DMS53 treated with DMSO at 0.1 percent for 48 hours (cell line): ENCODE measurements around the gene GRID2.

Experiments used
- DNase-seq: peaks from one replicate; lab custom pipeline; 2025; ENCODE audit not compliant: unreplicated experiment; lab: John Stamatoyannopoulos, UW

GRID2 gene

DNA sequence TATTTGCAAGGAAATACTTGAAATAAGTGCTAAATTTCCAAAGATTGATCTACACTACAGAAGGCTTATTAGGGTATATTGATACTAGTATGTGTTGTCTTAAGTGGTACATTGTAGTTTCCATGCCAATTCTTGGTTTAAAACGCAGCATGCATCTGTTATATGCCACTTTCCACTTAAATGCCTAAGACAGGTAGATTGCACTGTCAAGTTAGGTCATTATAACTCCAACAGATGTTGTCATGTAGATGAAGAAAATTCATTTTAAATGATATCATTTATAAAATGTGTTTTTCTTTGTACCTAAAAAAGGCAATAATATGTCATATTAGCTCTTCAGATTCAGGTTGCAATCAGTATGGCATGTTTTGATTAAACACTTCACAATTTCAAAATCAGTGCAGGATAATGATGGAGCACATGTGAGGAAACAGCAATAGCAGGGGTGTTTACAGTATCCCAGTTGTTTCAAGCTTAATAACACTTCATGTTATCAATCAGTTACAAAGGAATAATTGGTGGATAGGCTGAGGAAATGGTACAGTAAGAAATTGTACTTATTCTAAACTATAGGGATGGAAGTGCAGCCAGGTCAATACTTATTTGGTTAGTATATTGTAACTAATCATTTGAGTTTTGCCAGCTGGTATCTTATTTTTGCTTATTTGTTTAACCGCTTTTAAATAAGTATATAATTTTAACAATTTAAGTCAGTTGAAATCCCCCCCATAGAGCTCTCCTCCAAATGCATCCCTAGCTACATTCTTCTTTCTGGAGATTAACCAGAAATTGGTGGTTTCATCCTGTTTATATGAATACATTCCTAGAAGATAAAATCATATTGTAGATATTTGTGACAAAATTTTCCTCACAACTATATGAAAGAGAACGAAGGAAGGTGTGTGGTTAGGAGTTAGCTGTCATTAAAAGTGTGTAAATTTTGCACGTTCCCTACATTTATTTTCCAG is 1070.4 kb downstream of the GRID2 start:
- DNase-seq, result no peak

DNA sequence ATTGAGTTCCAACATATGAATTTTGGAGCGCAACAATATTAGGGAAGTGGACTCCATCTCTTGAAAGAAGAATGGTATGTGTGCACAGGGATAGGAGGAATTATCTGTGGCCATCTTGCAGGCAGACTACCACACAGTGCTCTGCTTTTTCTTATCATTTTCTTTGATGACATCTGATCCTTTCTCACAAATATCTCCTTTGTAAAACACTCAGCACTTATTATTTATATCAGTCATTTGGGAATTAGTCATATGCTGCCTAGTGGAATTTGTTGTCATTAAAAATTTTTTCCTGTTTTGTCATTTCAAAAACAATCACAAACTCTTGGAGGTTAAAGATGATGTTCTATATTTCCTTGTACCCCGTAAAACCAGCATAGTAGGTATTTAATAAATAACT is 1080.5 kb downstream of the GRID2 start:
- DNase-seq, result no peak

DNA sequence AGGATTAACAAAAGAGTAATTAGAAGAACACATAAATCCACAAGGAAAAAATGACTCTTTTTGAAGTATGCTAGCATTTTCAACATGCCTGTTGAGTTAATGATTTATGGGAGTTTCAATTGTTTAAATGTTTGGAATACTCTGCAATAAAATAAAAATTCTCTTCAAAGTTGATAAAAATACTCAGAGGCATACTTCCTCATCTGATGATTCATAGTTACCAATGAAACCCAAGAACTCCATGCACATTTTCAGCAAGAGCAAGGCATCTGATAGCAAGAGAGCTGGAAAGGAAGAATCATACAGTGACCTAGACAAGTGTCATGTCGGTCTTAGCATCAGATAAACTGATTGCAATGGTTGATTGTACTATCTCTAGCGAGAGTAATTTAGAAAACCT is 1081.1 kb downstream of the GRID2 start:
- no peak for DNase-seq

DNA sequence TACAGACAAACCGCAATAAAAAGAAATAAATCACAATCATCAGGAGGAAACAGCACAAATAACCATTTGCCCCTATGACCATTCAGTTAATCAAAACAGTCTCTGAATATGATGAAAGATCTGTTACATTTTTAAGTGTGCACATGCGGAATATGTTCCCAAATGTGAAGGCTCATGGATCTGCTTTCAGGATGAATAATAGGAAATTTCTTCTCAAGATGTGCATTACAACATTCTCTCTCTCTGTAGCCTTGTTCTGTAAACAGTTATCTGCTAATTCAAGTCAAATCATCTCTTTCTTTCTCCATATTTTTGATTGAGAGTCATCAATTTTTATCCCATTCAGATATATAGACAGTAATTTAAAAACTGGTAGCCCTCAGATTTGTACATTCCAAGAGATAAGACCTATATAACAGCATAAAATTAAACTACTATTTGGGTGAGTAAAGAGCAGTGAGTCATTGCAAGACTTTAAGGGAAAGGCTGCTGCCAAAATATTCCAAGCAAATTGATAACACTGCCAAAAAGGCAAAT is 1090.8 kb downstream of the GRID2 start:
- no peak for DNase-seq

DNA sequence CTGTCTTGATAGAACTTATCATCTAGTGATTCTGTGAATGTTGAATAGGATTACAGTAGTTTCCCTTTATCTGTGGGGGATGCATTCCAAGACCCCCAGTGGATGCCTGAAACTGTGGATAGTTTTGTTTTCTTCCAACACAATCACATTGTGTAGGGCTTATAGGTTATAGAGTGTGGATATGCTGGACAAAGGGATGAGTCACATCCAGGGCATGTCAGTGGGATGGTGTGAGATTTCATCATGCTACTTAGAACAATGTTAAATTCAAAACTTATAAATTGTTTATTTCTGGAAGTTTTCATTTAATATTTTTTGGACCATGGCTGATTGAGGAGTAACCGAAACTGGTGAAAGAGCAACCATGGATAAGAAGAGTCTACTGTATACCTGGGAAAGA is 1092.5 kb downstream of the GRID2 start:
- DNase-seq, result peak; percentile 2

DNA sequence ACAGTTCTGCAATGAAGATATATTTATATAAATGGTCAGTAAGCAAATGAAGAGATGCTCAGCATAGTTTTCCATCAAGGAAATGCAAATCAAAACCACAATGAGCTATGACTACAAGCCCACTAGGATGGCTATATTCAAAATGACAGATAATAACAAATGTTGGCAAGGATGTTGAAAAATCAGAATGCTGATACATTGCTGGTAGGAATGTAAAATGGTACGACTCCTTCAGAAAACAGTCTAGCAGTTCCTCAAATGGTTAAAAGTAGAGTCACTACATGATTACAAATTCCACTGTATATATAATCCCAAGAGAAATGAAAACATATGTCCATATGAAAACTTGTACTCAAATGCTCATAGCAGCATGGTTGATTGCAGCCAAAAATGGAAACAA is 1099.8 kb downstream of the GRID2 start:
- no peak for DNase-seq

DNA sequence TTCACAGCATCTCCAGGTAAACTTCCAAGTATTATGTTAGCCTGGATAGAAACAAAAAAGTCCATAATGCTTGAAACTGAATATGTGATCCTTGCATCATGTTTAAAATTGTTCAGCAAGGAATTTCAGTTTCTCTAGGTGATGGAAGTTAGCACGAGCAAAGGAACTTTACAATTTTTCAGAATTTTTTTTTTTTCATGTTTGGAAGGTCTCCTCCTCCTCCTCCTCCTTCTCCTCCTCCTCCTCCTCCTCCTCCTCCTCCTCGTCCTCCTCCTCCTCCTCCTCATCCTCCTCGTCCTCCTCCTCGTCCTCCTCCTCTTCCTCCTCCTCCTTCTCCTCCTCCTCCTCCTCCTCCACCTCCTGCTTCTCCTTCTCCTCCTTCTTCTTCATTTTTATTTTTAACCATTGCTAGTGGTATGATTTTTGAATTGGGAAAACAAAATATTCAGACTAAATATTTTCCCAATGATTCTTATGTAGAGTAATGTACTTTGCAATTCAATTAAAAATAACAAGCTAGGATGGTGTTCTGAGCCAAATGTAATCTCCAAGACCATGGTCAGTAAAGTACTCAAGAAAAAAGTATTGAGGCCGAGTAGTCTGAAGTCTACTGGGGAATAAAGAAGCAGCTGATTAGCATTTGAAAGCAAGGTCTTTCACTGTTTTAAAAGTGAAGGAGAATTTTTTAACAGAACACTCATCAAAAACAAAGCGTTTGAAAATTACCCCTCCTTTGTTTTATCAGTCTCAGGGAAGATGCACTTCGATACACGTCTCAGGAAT is 1103.9 kb downstream of the GRID2 start:
- DNase-seq, result no peak

DNA sequence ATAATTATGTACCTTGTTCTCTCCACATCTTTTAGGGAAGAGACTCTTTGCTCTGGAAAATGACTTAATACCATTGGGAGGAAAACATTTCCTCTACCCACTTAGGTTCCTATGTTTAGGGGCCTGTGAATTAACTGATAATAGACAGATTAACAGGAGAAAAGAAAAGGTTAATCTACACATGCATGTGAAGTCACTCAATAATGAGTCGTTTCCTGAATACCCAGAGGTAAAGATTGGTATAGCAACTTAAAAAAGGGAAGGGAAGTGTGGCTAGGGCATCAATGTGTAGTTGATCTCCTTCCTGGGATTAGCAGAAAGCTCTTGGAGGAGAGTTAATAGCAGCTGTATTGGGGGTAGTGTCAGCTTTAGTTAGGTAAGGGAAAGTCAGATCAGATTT is 1105.3 kb downstream of the GRID2 start:
- no peak for DNase-seq

DNA sequence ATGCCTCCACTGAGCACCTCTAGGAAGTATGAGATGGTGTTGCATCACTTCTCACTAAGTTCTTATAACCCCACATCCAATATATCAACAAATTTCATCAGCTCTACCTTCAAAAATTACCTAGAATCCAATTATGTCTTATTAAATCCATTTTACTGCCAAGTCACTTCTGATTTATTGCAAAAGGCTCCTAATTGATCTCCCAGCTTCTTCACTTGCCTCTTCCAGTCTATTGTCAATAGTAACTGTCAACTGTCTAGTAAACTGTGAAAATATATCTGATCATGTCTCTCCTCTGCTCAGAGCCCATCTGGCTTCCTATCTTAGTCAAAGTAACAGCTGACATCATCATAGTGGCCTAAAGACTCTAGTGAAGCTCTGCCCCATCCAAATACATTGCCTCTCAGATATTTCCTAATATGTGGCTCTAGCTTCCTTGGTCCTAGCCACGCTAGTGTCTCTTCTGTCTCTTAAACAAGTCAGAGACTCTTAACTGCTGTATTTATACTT is 1110.3 kb downstream of the GRID2 start:
- DNase-seq, result no peak

DNA sequence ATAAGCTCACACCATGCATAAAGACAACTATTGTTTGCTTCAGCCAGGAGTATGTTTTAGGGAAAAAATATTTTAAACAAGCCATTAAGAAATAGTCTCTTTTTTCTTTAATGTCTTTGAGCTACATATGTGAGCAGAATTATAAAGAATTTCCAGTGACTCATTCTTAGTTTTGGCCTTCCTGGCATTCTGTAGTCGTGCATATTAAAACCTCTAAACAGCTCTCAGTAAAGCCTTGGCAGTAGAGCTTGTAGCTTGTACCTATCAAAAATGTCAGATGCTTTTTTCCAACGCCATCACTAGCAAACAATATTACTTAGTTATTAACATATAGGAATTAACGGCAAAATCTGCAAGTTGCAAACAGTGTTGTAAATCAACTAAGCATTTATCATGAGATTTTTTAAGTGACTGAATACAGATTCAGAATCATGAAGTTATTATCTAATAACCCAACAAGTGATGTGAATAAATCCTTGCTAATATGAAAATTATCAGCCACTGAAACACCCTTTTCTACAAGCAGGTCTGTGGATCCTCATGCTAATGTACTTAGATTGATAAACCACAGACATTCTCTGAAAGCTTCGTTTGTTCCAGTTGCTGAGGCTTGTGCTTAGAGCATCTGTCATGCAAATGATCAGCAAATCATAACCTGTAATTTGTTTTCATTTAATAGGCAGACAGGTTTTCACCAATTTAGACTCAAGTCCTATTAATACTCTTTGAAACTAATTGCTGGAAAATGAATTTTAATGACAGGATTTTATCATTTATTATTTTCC is 1112.8 kb downstream of the GRID2 start:
- DNase-seq, result no peak

DNA sequence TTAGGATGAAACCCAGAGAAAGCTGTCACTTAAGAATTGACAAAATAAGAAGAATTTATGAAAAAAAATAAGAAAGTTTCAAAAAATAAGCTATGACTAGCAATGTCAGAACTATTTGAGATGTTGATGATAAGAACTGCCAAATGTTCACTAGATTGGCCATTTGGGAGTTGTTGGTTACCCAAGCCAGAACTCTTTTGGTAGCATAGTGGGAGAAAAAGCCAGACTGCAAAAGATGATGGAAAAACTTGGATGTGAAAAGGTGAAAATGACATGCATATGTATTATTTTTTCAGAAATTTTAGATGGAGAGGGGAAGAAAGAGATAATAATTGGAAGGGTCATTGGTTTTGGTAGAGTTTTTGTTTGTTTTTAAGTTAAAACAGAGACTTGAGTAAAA is 1127.6 kb downstream of the GRID2 start:
- no peak for DNase-seq

DNA sequence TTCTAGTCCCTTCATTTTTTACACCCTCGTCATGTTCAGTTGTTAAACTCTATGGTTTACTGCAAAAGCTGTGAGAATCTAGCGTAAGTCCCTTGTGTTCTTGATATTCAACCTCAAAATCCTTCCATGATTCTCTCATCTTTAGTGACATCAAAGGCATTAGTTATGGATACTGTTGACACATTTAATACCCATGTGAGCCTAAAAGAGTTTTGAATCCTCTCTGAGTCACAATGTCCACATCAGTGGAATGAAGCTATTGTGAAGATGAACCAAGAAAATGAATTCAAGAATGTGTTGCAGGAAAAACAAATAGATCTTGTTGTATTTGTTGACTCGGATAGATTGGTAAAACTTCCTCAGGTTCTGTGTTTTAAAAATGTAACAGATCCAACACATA is 1130.1 kb downstream of the GRID2 start:
- DNase-seq, result peak; percentile 46

DNA sequence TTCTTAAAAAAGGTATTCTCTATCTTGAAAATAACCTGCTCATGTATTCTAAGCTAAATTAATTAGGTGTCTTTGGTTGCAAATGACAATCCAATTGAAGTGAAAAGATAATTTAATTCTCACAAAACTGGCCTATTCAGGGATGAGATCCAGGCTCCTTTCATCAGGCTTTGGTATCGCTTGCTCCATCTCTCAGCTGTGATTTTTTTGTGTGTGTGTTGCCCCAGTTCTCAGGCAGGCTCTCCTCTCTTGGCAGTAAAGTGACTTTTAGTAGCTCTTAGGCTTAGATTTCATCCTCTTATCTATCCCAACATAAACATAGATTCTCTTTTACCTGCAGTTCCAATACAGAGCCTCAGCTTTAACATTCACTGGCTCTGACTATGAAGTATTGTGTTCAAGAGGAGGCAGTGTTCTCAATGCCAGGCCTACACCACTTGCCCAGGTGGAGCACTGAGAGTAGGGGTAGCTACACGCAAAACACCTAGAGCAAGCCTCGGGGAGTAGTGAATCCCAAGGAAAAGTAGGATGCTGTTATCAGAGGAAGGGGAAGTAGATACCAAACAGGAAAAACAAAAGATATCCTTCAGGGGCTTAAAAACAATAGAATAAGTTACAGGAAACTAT is 1132.3 kb downstream of the GRID2 start:
- DNase-seq, result no peak

DNA sequence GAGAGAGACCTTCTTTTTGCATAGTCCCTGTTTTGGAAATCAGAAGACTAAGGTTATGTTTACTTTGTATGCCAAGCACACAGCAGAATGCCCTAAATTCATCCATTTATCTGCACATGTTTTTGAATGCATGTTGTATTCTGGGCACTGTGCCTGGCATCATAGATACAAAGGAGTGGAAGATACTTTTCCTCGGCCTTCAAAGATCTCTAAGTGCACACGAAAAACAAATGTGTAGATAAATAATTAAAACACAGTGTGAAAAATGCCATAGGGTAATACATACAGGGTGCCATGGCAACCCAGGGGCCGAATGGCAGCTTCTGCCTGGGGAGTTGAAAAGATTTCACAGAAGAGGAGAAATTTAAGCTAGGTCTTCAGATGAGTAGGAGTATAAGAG is 1134.2 kb downstream of the GRID2 start:
- no peak for DNase-seq

DNA sequence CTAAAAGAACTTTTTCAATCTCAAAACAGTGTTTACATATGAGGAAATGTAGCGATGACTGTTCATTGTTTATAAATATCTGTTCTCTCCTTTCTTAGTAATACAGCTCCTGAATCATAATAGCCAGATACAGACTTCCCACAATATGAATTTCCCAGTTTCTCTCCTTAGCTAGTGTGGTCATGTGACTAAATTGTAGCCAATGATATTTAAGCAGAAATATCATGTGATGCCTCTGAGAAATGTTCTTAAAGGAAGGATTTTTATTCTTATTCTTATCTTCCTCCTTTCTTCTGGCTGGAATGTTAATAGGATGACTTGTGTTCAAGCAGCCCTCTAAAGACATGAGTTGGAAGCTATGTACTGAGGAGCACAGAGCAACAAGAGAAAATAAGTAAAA is 1141.1 kb downstream of the GRID2 start:
- no peak for DNase-seq

DNA sequence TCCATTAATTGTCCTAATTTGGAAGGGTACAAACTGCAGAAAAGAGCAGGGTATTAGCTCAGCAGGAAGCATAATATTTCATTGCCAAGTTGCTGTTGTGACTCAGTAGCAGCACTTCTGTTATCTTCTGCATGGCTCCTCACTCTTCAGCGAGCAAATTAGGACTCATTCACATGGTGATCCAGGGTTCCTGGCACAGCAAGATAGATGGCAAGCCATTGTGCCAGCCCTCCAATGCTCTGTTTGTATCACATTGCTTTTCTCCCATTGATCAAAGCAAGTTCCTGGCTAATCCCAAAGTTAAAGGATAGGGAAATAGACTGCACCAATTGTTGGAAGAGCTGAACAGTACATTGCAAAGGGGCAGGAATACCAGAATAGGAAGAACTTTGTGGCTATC is 1142.3 kb downstream of the GRID2 start:
- DNase-seq, result no peak

DNA sequence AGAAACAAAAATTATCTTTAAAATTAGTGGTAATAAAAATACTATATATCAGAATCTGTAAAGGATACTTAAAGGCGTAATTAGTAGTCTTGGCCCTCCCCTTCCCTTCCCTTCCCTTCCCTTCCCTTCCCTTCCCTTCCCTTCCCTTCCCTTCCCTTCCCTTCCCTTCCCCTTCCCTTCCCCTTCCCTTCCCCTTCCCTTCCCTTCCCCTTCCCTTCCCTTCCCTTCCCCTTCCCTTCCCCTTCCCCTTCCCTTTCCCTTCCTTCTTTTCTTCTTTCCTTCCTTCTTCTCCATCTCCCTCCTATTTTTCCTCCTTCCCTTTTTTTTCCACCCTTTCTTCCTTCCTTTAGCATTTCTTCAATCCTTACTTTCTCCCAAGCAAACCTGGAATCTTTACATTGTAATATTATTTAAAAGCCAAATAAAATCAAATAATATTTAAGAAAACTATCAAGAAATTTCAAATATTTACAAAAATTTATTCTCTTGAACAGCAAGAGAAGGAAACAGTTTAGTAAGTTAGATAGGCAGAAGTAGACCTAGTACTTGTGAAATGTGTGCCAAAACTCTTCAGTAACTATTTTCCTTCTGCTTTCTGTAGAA is 1145.0 kb downstream of the GRID2 start:
- DNase-seq, result no peak

DNA sequence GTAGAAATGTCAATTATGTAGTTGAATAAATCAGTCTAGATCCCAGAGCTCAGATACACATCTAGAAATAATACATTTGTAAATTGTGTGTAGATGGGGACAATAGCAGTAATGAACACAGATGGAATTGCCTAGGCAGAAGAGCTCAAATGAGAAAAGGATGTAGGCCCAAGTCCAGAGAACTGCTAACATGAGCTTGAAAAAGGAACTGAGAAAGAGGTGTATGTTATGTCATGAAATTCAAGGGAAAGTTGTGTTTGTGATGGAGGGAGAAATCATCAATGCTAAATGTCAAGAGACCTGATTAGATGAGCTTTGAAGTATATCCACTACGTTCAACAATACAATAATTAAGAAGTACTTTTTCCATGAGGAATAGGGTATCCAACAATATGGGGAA is 1148.2 kb downstream of the GRID2 start:
- no peak for DNase-seq

DNA sequence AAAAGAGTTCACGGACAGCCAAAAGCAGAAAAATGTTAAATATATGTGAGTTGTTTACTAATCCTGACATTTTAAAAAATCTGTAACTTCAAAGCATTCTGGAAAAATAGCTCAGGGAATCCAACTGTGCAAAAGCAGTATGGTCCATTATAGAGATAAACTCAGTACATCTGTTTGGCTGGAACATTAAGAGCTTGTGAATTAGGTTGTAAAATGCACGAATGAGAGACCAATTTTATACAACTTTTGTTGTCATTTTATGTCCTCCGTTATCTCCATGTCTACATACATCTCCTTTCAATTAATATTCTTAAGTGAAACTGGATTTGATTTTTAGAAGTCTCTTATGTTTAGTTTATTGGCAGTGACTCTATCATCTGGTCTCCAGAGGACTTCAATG is 1157.8 kb downstream of the GRID2 start:
- DNase-seq, result no peak

DNA sequence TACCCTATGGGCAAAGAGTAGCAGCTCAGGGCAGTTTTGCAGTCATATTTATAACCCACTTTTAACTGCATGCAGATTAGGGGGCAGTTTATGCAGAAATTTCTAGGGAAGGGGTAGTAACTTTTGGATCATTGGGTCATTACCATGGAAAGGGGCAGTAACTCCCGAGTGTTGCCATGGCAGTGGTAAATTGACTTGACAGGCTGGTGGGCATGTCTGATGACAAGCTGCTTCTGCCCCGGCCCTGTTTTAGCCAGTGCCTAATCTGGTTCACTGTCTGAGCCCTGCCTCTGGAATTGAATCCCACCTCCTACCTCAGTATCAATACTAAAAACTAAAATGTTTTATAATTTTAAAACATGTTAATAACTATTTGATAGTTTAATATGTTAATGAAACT is 1162.7 kb downstream of the GRID2 start:
- no peak for DNase-seq
